ENCODE data around the gene NEU3.

The NEU3 gene

DNA sequence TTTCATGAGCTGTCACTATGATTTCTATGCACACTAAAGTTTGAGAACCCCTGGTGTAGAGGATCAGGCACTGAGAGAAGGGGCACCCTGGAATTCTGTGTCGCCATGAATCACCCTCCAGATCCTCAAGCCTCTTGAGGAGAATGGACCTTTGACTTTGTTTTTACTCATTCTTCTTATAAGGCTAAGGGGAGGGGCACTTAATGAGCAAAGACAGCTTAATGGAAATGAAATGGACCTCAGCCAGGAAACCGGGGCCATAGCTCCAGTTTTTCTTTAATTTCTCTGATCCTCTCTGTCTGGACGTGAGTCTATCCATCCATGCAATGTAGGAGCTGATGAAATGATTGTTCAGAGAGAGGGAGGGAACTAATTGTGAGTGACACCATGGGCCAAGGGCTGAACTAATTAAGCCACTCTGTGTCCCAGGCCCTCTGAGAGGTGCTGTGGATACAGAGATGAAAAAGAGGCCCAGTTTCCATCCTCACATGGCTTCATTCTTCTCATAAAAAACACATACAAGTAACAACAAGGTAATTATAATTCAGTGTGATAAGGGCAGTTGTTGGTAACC is 75.1 kb downstream of the NEU3 start:
- DNase-seq (ENCODE audit: low read depth in 2 of 2), result no peak

- no peak for DNase-seq (ENCODE audit: low read depth in 2 of 2)
Observed at GRCh38 chr11:75066061-75066460, 77.3 kb downstream of the NEU3 start.

All from stimulated activated CD8-positive, alpha-beta memory T cell treated with anti-CD3 and anti-CD28 coated beads, Interleukin-15, amount 100 ng/mL, for 48 hours (primary cell).